Mesothelial cell of epicardium (in vitro differentiated cells): ENCODE results near the gene NPHP1. TPM values are rescaled to one million over a fixed set of nuclear protein-coding genes. Genes with fewer than 3 reads are reported as not detected.
A peak's percentile ranks its signal among the peaks of the same experiment; 100 is the strongest.
"Not testable (repeated sequence)": the region's sequence is repeated elsewhere in the genome, so short reads cannot be mapped to it uniquely, and the experiment has no call there.

ENCODE experiments used
- DNase-seq, 2 experiments: peaks; one replicate each; pipeline ENCODE4 v3.0.0; 2021; ENCODE audit warnings: low spot score in 2 of 2; ENCODE audit not compliant: unreplicated experiment in 2 of 2
- H3K27ac Mint-ChIP-seq: 2 replicates; pipeline ENCODE4 v1.8.0; 2021; ENCODE audit warnings: mixed read lengths
- H3K27me3 Mint-ChIP-seq: 2 replicates; pipeline ENCODE4 v1.8.0; 2021; ENCODE audit warnings: low read depth, mixed read lengths
- H3K36me3 Mint-ChIP-seq: 2 replicates; pipeline ENCODE4 v1.8.0; 2021; ENCODE audit warnings: mixed read lengths
- H3K4me1 Mint-ChIP-seq: 2 replicates; pipeline ENCODE4 v1.8.0; 2021; ENCODE audit warnings: mixed read lengths
- H3K4me3 Mint-ChIP-seq: 2 replicates; pipeline ENCODE4 v1.8.0; 2021; ENCODE audit warnings: mild to moderate bottlenecking, moderate library complexity, mixed read lengths
- H3K9me3 Mint-ChIP-seq: 2 replicates; pipeline ENCODE4 v1.8.0; 2021; ENCODE audit warnings: mixed read lengths
- total RNA-seq: library from RNA; stranded (reverse); gene quantifications from 3 replicates; pipeline ENCODE4 v1.2.1, GENCODE V29; 2021
- TF ChIP-seq, protein P1 (sequence below): fragments of 200-600 bp; sonication (generic); IDR thresholded peaks from one replicate; pipeline ENCODE4 v1.5.0; 2021; ENCODE audit warnings: antibody characterized with exemption; ENCODE audit not compliant: unreplicated experiment

Gene NPHP1
- total RNA-seq, 1 donor from 2014 or later: 5.1 TPM

DNA sequence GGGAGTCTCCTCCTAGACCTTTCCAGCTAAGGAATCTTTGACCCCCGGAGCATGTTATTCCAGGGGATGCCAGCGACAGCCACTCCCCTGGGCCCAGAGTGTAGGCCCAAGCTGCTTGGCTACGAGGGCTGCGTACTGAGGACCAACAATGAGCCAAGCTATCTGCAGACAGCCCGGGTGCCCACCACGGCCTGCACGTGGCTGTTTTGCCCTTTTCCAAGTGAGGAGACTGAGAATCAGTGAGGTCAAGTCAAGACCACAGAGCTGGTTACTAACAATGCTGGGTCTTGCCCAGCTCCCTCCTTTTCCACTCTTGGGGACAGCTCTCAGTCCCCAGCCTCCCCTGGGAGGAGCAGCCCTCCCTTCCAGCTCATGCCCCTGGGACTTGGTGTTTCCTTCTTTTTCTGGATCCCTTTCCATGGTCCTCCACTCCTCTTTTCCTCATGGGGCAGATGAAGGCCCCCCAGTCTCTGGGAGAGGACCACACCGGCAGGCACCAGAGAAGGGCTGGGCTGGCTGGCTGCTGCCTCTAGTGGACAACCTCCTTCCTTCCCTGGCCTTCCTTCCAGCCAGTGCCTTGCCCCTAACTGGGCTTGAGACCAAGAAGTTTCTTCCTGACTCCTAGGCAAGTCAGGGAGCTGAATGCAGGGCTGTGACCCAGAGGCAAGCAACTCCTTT lies 88.6 kb downstream of the NPHP1 start:
- DNase-seq: no peak
- Mint-ChIP-seq H3K4me1 (peaks cover 13% of the 10 kb centered on the region), H3K9me3 (peaks cover 18% of the 10 kb centered on the region), H3K27ac (no peak overlapping the region), H3K36me3 (no peaks in the 10 kb centered on the region), H3K27me3 (peaks cover 85% of the 10 kb centered on the region), H3K4me3 (peak overlapping the region; percentile 55)
- TF ChIP-seq, protein P1, sequence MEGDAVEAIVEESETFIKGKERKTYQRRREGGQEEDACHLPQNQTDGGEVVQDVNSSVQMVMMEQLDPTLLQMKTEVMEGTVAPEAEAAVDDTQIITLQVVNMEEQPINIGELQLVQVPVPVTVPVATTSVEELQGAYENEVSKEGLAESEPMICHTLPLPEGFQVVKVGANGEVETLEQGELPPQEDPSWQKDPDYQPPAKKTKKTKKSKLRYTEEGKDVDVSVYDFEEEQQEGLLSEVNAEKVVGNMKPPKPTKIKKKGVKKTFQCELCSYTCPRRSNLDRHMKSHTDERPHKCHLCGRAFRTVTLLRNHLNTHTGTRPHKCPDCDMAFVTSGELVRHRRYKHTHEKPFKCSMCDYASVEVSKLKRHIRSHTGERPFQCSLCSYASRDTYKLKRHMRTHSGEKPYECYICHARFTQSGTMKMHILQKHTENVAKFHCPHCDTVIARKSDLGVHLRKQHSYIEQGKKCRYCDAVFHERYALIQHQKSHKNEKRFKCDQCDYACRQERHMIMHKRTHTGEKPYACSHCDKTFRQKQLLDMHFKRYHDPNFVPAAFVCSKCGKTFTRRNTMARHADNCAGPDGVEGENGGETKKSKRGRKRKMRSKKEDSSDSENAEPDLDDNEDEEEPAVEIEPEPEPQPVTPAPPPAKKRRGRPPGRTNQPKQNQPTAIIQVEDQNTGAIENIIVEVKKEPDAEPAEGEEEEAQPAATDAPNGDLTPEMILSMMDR: no peak

DNA sequence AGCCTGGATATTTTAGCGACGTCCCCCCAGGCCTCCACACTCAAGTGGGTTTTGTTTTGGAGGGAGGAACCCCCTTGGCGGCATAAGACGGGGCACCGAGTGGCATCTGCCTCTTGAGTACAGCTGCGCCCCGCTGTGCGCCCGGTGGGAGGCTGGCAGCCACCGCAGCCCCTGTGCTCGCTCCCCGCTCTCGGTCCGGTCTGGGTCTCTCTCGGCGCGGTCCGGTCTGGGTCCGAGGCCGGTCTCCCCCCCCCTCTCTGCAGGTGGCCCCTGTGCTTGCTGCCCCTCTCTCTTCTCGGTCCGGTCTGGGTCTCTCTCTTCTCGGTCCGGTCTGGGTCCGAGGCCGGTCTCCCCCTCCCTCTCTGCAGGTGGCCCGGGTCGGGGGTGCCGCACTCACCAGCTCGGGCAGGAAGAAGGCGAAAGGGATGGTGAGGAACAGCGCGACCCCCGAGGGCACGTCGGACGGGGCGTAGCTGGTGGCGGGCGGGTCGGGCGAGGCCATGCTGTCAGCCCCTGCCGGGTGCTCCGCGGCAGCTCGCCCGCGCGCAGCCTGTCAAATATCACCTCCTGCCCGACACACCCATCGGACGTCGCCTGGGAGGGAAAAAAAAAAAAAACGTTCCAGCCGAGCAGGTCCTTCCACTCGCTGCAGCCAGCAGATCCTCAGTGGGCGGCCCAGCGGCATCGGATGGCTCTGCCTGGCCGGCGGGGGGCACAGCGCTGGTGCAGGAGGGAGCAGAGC lies 89.4 kb downstream of the NPHP1 start, which contains the start of gene MALL:
TSS of gene MALL (minus strand) at position 532 of the 742 bp plus-strand sequence. CDS start at position 502, 30 bp downstream.
- Mint-ChIP-seq H3K27ac (no peak within 1 kb of the TSS), H3K4me3 (peak within 1 kb of the TSS; percentile 55), H3K36me3 (peaks cover 1% of the 10 kb centered on the region), H3K9me3 (peaks cover 25% of the 10 kb centered on the region), H3K4me1 (peaks cover 13% of the 10 kb centered on the region), H3K27me3 (peaks cover 92% of the 10 kb centered on the region)
- DNase-seq: no peak
- TF ChIP-seq, protein P1: no peak

DNA sequence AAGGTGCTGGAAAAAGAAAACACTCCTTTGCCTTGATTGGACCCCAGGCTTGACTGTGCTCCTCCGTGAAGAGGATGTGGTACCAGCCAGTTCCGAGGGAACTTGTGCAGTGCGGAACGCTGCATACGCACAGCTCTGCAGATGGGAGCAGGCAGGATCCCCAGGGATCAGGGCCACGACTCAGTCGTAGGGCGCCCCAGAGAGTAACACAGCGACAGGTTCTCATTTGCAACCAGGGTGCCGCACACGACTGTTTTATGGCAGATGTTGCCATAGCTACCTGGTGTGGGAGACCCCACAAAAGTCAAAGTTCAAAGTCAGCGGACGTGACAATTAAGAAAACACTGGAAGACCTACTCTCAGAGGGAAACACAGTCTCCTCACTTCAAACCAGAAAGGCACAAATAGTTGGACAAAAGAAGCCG lies 90.0 kb downstream of the NPHP1 start:
- peaks cover 31% of the 10 kb centered on the region for H3K9me3 Mint-ChIP-seq
- no peak for DNase-seq
- peaks cover 93% of the 10 kb centered on the region for H3K27me3 Mint-ChIP-seq
- TF ChIP-seq, protein P1: no peak
- H3K4me1 Mint-ChIP-seq: peaks cover 13% of the 10 kb centered on the region
- H3K27ac Mint-ChIP-seq: no peak overlapping the region
- peak overlapping the region; percentile 55 for H3K4me3 Mint-ChIP-seq
- H3K36me3 Mint-ChIP-seq: peaks cover 3% of the 10 kb centered on the region

DNA sequence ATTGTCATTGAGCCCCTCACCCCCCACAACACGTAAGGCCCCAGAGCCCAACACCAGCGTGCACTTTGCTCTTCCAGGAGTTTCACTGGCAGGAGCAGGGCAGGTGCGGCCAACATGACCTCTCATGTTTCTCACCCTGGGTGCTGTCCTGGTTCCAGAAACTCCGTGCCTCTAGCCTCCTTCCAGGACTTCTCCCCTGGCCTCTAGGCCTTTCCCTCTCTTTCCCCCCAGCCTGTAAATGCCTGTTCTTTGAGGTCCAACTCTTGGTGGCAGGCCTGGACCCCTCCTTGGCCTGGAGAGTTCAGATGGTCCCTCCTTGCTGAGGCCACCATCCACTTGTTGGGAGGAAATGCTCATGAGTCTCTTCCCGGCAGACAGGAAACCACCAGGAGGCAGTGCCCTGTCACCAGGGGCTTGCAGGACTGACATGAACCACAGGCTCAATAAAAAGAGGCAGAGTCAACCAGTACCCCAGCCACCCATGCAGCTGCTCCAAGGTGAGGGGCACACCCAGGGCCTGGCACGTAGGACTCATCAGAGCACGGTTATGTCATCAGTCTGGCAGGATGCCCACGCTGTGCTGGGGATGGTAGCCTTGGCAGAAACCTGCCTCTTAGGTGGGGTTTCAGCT lies 90.7 kb downstream of the NPHP1 start:
- H3K27me3 Mint-ChIP-seq: peaks cover 89% of the 10 kb centered on the region
- no peak overlapping the region for H3K27ac Mint-ChIP-seq
- H3K4me3 Mint-ChIP-seq: no peak overlapping the region
- H3K4me1 Mint-ChIP-seq: peaks cover 13% of the 10 kb centered on the region
- TF ChIP-seq, protein P1: no peak
- peaks cover 36% of the 10 kb centered on the region for H3K9me3 Mint-ChIP-seq
- H3K36me3 Mint-ChIP-seq: peaks cover 3% of the 10 kb centered on the region
- no peak for DNase-seq

DNA sequence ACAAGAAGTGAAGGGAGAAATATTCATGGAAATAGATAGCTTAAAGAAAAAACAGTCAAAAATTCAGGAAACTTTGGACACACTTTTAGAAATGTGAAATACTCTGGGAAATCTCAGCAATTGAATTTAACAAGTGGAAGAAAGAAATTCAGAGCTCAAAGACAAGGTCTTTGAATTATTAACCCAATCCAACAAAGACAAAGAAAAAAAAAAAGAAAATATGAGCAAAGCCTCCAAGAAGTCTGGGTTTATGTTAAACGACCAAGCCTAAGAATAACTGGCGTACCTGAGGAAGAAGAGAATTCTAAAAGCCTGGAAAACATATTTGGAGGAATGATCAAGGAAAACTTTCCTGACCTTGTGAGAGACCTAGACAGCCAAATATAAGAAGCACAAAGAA lies 96.5 kb downstream of the NPHP1 start:
- not testable (repeated sequence) for H3K4me3 Mint-ChIP-seq
- peaks cover 29% of the 10 kb centered on the region for H3K4me1 Mint-ChIP-seq

More for the DNA sequence above, 96.5 kb downstream of the NPHP1 start:
- not testable (repeated sequence) for H3K27ac Mint-ChIP-seq, H3K36me3 Mint-ChIP-seq, DNase-seq
- Mint-ChIP-seq H3K27me3 (peaks cover 37% of the 10 kb centered on the region), H3K9me3 (peaks cover 55% of the 10 kb centered on the region)
